ENCODE data around the gene F13A1.
A peak's percentile ranks its signal among the peaks of the same experiment; 100 is the strongest.

F13A1 gene

GRCh38 chr6:6218759-6219085, 101.7 kb downstream of the F13A1 start:
- peak; percentile 2 for DNase-seq (ENCODE audit: low read depth, low spot score)
- no peak overlapping the region for H3K4me3 ChIP-seq (ENCODE audit: low read depth, low read length)
- TF ChIP-seq, protein P1, sequence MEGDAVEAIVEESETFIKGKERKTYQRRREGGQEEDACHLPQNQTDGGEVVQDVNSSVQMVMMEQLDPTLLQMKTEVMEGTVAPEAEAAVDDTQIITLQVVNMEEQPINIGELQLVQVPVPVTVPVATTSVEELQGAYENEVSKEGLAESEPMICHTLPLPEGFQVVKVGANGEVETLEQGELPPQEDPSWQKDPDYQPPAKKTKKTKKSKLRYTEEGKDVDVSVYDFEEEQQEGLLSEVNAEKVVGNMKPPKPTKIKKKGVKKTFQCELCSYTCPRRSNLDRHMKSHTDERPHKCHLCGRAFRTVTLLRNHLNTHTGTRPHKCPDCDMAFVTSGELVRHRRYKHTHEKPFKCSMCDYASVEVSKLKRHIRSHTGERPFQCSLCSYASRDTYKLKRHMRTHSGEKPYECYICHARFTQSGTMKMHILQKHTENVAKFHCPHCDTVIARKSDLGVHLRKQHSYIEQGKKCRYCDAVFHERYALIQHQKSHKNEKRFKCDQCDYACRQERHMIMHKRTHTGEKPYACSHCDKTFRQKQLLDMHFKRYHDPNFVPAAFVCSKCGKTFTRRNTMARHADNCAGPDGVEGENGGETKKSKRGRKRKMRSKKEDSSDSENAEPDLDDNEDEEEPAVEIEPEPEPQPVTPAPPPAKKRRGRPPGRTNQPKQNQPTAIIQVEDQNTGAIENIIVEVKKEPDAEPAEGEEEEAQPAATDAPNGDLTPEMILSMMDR (IDR thresholded peaks at IDR 0.05; ENCODE audit: low read depth, low read length) = no peak
- in situ Hi-C loops (cut with HindIII; ENCODE audit: low sequenced_read_pairs) = no loop called here

DNA sequence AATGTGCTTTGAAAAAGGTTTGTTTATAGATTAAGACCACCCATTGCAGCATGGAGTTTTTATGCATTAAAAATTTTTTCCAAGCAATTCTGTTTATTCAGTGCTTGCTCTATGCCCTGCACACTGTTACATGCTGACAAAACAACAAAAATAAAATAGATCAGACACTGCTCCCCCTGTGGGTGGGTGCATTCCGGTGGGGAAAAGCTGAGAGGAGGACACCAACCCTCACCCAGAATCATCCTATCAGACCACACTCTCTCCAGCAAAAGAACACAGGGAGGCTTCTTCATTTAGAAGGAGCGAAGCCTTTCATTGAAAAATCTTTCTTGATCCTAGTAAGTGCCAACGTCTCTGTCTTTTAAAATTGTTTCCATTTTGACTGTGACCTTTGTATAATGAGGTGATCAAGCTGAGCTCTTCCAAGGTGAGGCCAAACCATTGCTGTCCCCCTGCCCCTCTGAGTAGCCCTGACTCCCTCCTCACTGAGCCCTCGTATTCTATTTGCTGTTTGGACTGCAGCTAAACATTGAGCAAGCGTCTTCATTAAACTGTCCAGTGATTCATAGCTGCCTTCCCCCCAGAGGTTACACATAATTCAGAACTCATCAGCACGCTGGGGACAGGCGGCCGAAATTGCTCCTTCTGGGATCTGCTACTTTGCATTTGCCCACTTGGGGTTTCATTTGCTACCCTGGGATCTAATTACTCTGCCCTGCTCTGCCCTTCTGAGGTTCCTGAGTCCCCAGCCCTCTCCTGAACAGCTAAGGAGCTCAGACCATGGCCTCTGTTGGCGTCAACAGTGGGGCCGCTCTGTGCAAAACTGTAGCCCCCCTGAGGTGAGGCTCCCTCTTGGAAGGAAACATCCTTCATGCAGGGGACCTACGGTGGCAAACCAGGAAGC, 102.4 kb downstream of the F13A1 start:
- DNase-seq (ENCODE audit: low read depth, low spot score) = no peak
- no peak overlapping the region for H3K4me3 ChIP-seq (ENCODE audit: low read depth, low read length)
- TF ChIP-seq, protein P1 (IDR thresholded peaks at IDR 0.05; ENCODE audit: low read depth, low read length) = no peak
- in situ Hi-C loops (cut with HindIII; ENCODE audit: low sequenced_read_pairs) = no loop called here

GRCh38 chr6:6210994-6211393, 109.5 kb downstream of the F13A1 start:
- no peak for DNase-seq (ENCODE audit: low read depth, low spot score)
- TF ChIP-seq, protein P1 (IDR thresholded peaks at IDR 0.05; ENCODE audit: low read depth, low read length) = no peak
- no peak overlapping the region for H3K4me3 ChIP-seq (ENCODE audit: low read depth, low read length)
- in situ Hi-C loops (cut with HindIII; ENCODE audit: low sequenced_read_pairs) = no loop called here

GRCh38 chr6:6202886-6203285, 117.6 kb downstream of the F13A1 start:
- TF ChIP-seq, protein P1 (IDR thresholded peaks at IDR 0.05; ENCODE audit: low read depth, low read length) = no peak
- H3K4me3 ChIP-seq (ENCODE audit: low read depth, low read length) = no peak overlapping the region
- no peak for DNase-seq (ENCODE audit: low read depth, low spot score)
- in situ Hi-C loops (cut with HindIII; ENCODE audit: low sequenced_read_pairs) = no loop called here

GRCh38 chr6:6201200-6201599, 119.3 kb downstream of the F13A1 start:
- no peak for DNase-seq (ENCODE audit: low read depth, low spot score)
- TF ChIP-seq, protein P1 (IDR thresholded peaks at IDR 0.05; ENCODE audit: low read depth, low read length) = no peak
- H3K4me3 ChIP-seq (ENCODE audit: low read depth, low read length) = no peak overlapping the region
- in situ Hi-C loops (cut with HindIII; ENCODE audit: low sequenced_read_pairs) = no loop called here

DNA sequence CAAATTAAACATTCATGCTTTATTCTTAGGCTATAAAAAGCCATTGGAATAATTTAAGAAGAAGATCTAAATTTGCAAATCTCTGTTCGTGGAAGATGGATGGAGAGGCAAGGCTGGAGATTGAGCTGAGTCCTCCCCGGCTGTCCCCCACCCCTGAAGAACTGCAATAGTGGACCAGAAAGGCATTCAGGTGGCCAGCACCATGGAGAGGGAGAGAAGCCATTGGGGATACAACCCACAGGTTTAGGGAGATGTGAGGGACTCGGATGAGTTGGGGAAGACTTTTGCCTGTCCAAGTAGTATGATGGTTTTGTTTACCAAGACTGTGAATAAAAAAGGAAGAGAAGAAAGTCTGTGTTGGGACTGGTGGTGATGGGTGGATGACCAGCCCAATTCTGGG, 120.8 kb downstream of the F13A1 start:
- H3K4me3 ChIP-seq (ENCODE audit: low read depth, low read length) = no peak overlapping the region
- in situ Hi-C loops (cut with HindIII; ENCODE audit: low sequenced_read_pairs) = no loop called here
- TF ChIP-seq, protein P1 (IDR thresholded peaks at IDR 0.05; ENCODE audit: low read depth, low read length) = no peak
- DNase-seq (ENCODE audit: low read depth, low spot score) = no peak

All from astrocyte of the spinal cord (primary cell).